Activated CD8-positive, alpha-beta memory T cell treated with anti-CD3 and anti-CD28 coated beads, Interleukin-2, amount 50 U/mL, for 4 hours (primary cell): ENCODE data around the gene PIGZ.

Experiments used
- DNase-seq: peaks from one replicate; pipeline ENCODE4 v3.0.0-alpha.2; 2020

Gene PIGZ

GRCh38 chr3:196976941-196977340 lies 8.3 kb upstream of the PIGZ start:
- no peak for DNase-seq

- DNase-seq, result no peak
Measured at GRCh38 chr3:196975349-196975748, 6.7 kb upstream of the PIGZ start.

- no peak for DNase-seq
Measured at GRCh38 chr3:196974661-196975060, 6.0 kb upstream of the PIGZ start.

- no peak for DNase-seq
Measured at GRCh38 chr3:196971094-196971698, 2.6 kb upstream of the PIGZ start.

GRCh38 chr3:196970547-196971093 lies 2.0 kb upstream of the PIGZ start:
- no peak for DNase-seq

- DNase-seq, result peak; percentile 66
Measured at GRCh38 chr3:196969660-196970546, 1.3 kb upstream of the PIGZ start.

GRCh38 chr3:196969134-196969659 lies 564 bp upstream of the PIGZ start:
- peak; percentile 34 for DNase-seq

- DNase-seq, result no peak
Measured at GRCh38 chr3:196967412-196968232, 1.0 kb downstream of the PIGZ start.

- DNase-seq, result no peak
Measured at GRCh38 chr3:196966526-196967401, 1.9 kb downstream of the PIGZ start.

- no peak for DNase-seq
Measured at GRCh38 chr3:196965804-196966173, 2.8 kb downstream of the PIGZ start.

GRCh38 chr3:196965112-196965803 lies 3.4 kb downstream of the PIGZ start:
- DNase-seq, result no peak

- no peak for DNase-seq
Measured at GRCh38 chr3:196963631-196963953, 5.0 kb downstream of the PIGZ start.

GRCh38 chr3:196962930-196963630 lies 5.6 kb downstream of the PIGZ start:
- no peak for DNase-seq

- no peak for DNase-seq
Measured at GRCh38 chr3:196962108-196962929, 6.3 kb downstream of the PIGZ start.

GRCh38 chr3:196954832-196955231 lies 13.8 kb downstream of the PIGZ start:
- DNase-seq, result no peak

GRCh38 chr3:196951371-196951770 lies 17.3 kb downstream of the PIGZ start:
- no peak for DNase-seq

- DNase-seq, result no peak
Measured at GRCh38 chr3:196949750-196950149, 18.9 kb downstream of the PIGZ start.

GRCh38 chr3:196949285-196949619 lies 19.4 kb downstream of the PIGZ start:
- no peak for DNase-seq

GRCh38 chr3:196948442-196949284 lies 20.0 kb downstream of the PIGZ start:
- no peak for DNase-seq
